Calu3 (cell line): ENCODE results near the gene MYRIP. TPM values are rescaled to one million over a fixed set of nuclear protein-coding genes. Genes with fewer than 3 reads are reported as not detected.

Experiments used
- BruUV-seq: library from RNA; stranded (reverse); fragments of 400-500 nt; replicated peaks from 2 replicates; lab custom pipeline; 2021; lab: Mats Ljungman, UMichigan
- CTCF ChIA-PET: fragments of 300-600 bp; sonication (Branson Sonifier 250); formaldehyde crosslinking; loops from one replicate; lab custom pipeline; 2022; ENCODE audit warnings: antibody characterized with exemption; lab: Charles Lee
- DNase-seq: peaks from one replicate; pipeline ENCODE4 v3.0.0; 2022
- H3K27ac Mint-ChIP-seq: one replicate; pipeline ENCODE4 v1.8.0; 2022; ENCODE audit warnings: mixed read lengths; ENCODE audit not compliant: unreplicated experiment
- H3K27me3 Mint-ChIP-seq: one replicate; pipeline ENCODE4 v1.8.0; 2022; ENCODE audit warnings: mixed read lengths; ENCODE audit not compliant: unreplicated experiment
- H3K36me3 Mint-ChIP-seq: one replicate; pipeline ENCODE4 v1.8.0; 2022; ENCODE audit warnings: mild to moderate bottlenecking, moderate library complexity, mixed read lengths; ENCODE audit not compliant: insufficient read depth, unreplicated experiment
- H3K4me1 Mint-ChIP-seq: one replicate; pipeline ENCODE4 v1.8.0; 2022; ENCODE audit warnings: mild to moderate bottlenecking, low read depth, mixed read lengths; ENCODE audit not compliant: unreplicated experiment
- H3K4me3 Mint-ChIP-seq: one replicate; pipeline ENCODE4 v1.8.0; 2022; ENCODE audit warnings: mild to moderate bottlenecking, low read depth, moderate library complexity, mixed read lengths; ENCODE audit not compliant: unreplicated experiment
- H3K9me3 Mint-ChIP-seq: one replicate; pipeline ENCODE4 v1.8.0; 2022; ENCODE audit warnings: low read depth, mixed read lengths; ENCODE audit not compliant: unreplicated experiment
- intact Hi-C: fragments of 100-400 bp; cut with micrococcal nuclease; formaldehyde crosslinking; loops from one replicate; pipeline ENCODE4 v1.10.0; 2022; ENCODE audit not compliant: unreplicated experiment
- total RNA-seq: library from RNA; stranded (reverse); gene quantifications from 2 replicates; pipeline ENCODE4 v1.2.3, GENCODE V29; 2022
- TF ChIP-seq, protein P1 (sequence below): fragments of 200-600 bp; IDR thresholded peaks from one replicate; pipeline ENCODE4 v1.8.0; 2022; ENCODE audit warnings: antibody characterized with exemption; ENCODE audit not compliant: unreplicated experiment

Gene MYRIP
- total RNA-seq, 1 experiment from 2014 or later: 5.6 TPM

DNA sequence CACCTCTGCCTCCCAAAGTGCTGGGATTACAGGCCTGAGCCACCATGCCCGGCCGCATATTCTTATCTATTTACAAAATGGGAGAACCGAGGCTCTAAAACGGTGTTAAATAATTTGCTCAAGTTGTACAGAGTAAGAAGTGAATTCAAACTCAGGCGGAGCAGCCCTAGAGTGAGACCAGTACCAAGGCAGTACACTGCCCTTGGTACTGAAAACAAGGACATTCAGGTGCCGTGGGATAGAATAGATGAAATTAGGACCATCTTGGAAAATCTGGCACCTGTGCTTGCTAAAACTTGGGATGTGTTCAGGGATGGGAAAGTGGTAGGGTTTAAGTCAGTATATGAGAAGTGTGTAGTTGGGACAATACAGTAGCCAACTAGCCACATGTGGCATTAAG lies 100.7 kb downstream of the MYRIP start:
- DNase-seq: no peak
- Mint-ChIP-seq H3K27ac (peak overlapping the region; percentile 71), H3K9me3 (no peaks in the 10 kb centered on the region), H3K27me3 (no peaks in the 10 kb centered on the region), H3K4me1 (peaks cover 48% of the 10 kb centered on the region), H3K36me3 (no peaks in the 10 kb centered on the region), H3K4me3 (no peak overlapping the region)
- intact Hi-C loops: loop anchor here (5.0 to 10.0 kb wide), 5 partner anchors 98 to 368 kb away; no protein-coding TSS in a partner anchor
- TF ChIP-seq, protein P1, sequence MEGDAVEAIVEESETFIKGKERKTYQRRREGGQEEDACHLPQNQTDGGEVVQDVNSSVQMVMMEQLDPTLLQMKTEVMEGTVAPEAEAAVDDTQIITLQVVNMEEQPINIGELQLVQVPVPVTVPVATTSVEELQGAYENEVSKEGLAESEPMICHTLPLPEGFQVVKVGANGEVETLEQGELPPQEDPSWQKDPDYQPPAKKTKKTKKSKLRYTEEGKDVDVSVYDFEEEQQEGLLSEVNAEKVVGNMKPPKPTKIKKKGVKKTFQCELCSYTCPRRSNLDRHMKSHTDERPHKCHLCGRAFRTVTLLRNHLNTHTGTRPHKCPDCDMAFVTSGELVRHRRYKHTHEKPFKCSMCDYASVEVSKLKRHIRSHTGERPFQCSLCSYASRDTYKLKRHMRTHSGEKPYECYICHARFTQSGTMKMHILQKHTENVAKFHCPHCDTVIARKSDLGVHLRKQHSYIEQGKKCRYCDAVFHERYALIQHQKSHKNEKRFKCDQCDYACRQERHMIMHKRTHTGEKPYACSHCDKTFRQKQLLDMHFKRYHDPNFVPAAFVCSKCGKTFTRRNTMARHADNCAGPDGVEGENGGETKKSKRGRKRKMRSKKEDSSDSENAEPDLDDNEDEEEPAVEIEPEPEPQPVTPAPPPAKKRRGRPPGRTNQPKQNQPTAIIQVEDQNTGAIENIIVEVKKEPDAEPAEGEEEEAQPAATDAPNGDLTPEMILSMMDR: no peak
- no TSS peak for BruUV-seq
- CTCF ChIA-PET: no interaction called here

DNA sequence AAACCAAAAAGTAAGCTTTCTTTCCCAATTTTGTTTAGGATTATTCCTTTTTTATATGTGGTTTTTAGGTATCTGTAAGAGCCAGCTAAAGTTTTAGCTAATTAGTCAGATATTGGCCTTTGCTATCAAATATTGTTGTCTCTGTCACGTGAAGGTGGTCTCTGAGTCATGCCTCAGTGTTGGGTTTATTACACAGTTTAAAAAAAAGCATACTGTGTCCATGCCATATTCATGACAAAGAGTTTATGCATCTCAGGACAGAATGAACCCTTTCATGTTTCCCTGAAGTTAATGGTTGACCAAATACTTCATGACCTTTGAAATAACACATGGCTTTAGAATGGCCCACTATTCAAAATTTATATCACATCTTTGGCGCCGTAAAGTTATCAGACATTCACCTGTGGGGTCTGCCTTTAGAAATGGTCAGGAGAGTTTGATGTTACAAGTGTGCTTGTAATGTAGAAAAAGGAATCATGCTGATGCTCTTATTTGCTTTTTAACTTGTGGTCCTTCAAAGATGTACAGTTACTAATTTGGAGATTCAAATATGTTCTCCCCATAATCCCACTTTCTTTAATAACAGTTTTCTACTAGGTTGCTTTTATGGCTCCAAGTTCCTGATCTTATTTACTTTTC lies 101.5 kb downstream of the MYRIP start:
- BruUV-seq: no TSS peak

DNA sequence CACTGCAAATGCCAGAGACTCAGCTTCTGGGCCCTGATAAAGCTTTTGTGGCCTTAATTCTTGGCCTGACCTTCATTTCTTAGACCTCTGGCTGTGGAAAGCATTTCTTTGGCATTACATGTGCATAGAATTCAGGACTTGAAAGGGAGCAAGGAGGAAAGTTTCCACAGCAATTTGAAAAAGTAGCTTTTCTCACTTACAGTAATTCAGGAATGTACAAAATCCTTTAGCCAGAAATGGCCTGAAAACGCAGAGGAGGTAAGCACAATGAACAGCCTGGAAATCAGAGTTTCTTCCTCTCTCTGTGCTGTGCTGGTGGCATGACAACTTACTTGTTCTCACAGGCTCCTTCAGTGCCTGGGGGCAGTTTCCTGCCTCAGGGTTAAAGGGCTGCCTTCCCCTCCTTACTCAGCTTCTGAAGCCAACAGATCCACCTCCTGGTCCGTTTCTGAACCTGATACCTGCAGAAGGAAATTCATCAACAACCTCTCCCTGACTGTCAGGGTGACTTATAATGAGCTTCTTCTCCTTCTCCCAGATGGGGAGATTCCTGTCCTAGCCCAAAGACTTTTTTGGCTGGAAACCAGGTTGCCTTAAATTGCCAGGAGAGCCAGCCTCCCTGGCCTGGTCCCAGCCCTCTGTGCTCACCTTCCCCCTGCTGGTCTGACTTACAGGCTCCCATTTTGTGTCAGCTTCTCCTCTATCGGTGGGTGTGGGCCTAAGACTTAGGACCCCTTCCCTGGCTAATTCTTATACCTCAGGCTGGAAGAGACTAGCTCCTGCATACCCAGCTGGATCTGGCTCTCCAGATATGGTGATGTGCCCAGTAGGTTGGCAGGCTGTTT lies 102.3 kb downstream of the MYRIP start:
- TF ChIP-seq, protein P1: no peak
- CTCF ChIA-PET: interaction anchor here (0.6 kb wide), 1 partner anchor 589 kb away, joined by 5 read pairs; no protein-coding TSS in a partner anchor

More for the DNA sequence above, 101.5 kb downstream of the MYRIP start:
- peak; percentile 49 for DNase-seq
- peak overlapping the region; percentile 71 for H3K27ac Mint-ChIP-seq
- no peaks in the 10 kb centered on the region for H3K27me3 Mint-ChIP-seq
- intact Hi-C loops: loop anchor here (5.0 to 10.0 kb wide), 5 partner anchors 99 to 369 kb away; no protein-coding TSS in a partner anchor
- no peaks in the 10 kb centered on the region for H3K36me3 Mint-ChIP-seq
- peak overlapping the region; percentile 16 for H3K4me3 Mint-ChIP-seq
- CTCF ChIA-PET: interaction anchor here (0.6 kb wide), 1 partner anchor 590 kb away, joined by 5 read pairs; no protein-coding TSS in a partner anchor
- no peaks in the 10 kb centered on the region for H3K9me3 Mint-ChIP-seq
- TF ChIP-seq, protein P1: no peak
- H3K4me1 Mint-ChIP-seq: peaks cover 48% of the 10 kb centered on the region

DNA sequence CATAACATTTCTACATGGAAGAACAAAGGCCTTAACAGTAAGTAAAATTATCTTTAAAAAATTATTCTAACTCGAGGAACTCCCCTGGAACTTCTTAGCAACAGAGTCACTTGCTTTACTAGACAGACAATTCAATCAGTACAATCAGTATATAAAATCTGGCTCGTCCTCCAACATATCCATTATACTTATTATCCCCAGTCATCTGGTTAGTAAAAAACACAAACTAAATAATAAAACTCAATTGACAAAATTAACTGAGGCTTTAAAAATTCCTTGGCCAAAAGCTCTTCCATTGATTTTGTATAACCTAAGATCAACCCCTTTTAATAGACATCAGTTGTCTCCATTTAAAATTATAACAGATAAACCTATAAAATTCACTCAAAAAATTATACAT lies 105.6 kb downstream of the MYRIP start:
- peaks cover 51% of the 10 kb centered on the region for H3K4me1 Mint-ChIP-seq
- intact Hi-C loops: loop anchor here (10.0 kb wide), 1 partner anchor 170 kb away; no protein-coding TSS in a partner anchor

More for the DNA sequence above, 102.3 kb downstream of the MYRIP start:
- peak; percentile 54 for DNase-seq
- BruUV-seq: no TSS peak
- H3K9me3 Mint-ChIP-seq: no peaks in the 10 kb centered on the region
- intact Hi-C loops: loop anchor here (5.0 to 10.0 kb wide), 5 partner anchors 99 to 369 kb away; no protein-coding TSS in a partner anchor
- H3K4me3 Mint-ChIP-seq: peak overlapping the region; percentile 16
- H3K36me3 Mint-ChIP-seq: no peaks in the 10 kb centered on the region
- no peaks in the 10 kb centered on the region for H3K27me3 Mint-ChIP-seq
- H3K4me1 Mint-ChIP-seq: peaks cover 48% of the 10 kb centered on the region
- H3K27ac Mint-ChIP-seq: peak overlapping the region; percentile 71

More for the DNA sequence above, 105.6 kb downstream of the MYRIP start:
- Mint-ChIP-seq H3K36me3 (no peaks in the 10 kb centered on the region), H3K4me3 (no peak overlapping the region), H3K9me3 (no peaks in the 10 kb centered on the region), H3K27ac (no peak overlapping the region), H3K27me3 (no peaks in the 10 kb centered on the region)
- TF ChIP-seq, protein P1: no peak
- CTCF ChIA-PET: no interaction called here
- no peak for DNase-seq
- BruUV-seq: no TSS peak
